Lung microvascular endothelial cell (primary cell): ENCODE results near the gene ADAMTS2. TPM values are rescaled to one million over a fixed set of nuclear protein-coding genes. Genes with fewer than 3 reads are reported as not detected.

Experiments used
- DNase-seq, 2 donors: peaks; one replicate each; pipeline versions ENCODE4 v3.0.0 to v3.0.0-alpha.2; 2010; ENCODE audit warnings: low read depth in 2 of 2
- total RNA-seq: library from RNA; depleted of rRNA; stranded (reverse); fragments of >200 nt; gene quantifications from 2 replicates; pipeline ENCODE4 v1.2.1, GENCODE V29; 2014

The ADAMTS2 gene
- total RNA-seq, 1 donor from 2014 or later = 0.40 TPM

DNA sequence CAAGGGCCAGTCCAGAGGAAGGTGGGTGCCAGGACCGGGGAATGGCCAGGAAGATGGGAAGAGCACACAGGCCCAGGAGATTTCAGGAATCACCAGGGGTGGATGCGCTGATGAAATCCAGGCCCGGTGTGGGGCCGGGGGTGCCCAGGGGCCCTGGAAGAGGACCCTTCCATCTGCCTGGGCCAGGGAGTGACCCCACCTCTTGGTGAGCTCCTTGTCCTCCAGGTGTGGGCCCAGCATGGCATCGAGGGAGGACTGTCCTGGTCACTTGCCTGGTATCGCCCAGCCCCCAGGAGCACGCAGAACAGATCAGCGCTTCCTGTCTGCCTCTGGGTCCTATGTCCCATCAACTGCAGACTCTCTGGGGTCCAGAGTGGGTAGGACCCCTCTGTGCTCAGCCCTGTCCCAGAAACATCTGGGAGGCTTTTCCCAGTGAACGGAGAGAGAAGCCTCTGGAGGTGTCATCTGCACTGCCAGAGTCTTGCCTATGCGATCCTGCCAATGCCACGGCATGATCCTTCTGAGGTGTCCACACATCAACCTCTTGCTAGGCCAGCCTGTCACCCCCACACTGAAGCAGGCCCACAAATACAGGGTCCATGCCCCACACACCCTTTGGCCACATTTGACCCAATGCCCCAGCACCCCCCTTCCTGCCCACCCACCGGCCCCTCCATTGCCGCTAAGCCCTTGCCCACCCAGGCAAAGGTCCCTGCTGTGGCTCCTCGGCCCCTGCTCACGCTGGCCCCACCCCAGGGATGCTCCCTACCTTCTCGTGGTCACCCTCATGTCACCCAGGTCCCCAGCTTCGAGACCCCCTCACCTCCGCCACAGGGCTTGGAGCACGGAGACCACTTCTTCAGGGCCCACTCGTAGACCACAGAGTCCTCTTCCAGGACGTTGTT, 217.9 kb downstream of the ADAMTS2 start:
- no peak for DNase-seq

GRCh38 chr5:179126506-179126991, 218.7 kb downstream of the ADAMTS2 start:
- no peak for DNase-seq

DNA sequence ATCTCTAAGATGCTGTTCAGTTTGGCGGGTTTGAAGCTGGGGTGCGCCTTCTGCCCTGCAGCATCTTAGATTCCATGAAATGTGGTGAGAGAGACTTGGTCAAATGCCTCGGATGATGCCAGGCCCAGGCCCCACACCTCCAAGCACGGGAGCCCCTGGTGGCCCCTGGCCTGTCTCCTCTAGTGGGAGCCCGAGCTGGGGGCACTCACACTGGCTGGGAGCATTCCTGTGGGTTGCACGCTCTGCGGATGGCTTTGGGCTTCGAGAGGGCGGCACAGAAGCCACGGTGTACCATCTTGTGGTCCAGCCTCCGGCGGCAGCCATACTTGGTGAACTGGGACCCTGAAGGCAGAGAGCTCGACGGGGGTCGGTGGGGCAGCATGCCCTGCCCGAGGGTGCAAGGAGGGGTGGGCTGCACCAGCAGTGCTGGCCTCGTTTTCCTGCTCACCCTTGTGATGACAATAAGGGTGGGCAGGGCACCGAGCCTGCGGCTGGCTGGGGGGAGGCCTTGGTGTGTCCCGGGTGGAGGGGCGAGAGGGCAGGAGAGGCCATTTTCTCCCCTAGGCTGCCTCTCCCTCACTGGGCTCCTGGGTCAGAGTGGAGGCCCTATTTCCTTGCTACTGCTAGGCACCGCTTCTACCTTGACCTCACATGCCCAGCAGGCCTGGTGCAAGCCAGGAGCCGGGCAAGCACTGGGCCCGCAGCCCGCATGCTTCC, 219.3 kb downstream of the ADAMTS2 start:
- DNase-seq = no peak

DNA sequence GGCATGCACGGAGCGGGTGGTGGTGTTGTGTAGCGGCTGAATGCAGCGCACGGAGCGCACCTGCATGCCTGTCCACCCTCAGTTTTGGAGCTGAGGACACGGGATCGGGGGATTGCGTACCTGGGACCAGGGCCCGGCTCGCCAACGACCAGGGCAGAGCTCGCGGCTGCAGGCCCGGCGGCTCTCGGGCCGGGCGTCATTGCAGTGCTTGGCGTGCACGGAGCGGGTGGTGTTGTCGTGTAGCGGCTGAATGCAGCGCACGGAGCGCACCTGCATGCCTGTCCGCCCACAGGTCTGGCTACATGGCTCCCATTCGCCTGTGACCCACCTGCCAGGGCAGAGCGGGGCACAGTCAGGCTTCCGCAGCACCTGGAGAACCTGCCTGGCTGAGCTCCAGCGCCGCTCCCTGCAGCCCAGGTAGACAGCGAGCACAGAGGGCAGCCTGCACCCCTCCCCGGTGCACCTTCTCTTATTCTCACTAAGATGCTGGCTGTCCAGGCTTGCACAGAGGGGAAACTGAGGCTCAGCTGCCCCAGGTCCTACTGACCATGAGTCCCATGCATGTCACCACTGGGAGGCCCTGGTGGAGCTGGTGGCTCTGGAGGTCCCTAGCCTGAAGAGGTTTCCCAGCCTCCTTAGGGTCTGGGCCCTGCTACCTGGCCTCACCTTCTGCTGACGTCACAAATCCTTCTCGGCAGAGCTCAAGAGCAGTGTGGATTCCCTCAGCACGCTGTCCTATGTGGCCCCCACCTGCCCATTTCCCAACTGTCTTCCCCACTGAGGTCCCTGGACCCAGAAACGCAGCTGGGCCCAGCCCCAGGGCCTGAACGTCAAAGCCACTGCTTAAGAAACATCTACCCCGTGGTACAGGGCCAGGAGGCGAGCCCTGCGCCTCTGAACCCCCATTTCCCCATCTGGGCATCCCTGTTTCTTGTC, 220.1 kb downstream of the ADAMTS2 start:
- no peak for DNase-seq

- DNase-seq = no peak
These were observed 220.9 kb downstream of the ADAMTS2 start for GRCh38 chr5:179124273-179124852.

GRCh38 chr5:179123491-179124272, 221.6 kb downstream of the ADAMTS2 start:
- no peak for DNase-seq

- no peak for DNase-seq
These were observed 222.2 kb downstream of the ADAMTS2 start for GRCh38 chr5:179123109-179123426.

DNA sequence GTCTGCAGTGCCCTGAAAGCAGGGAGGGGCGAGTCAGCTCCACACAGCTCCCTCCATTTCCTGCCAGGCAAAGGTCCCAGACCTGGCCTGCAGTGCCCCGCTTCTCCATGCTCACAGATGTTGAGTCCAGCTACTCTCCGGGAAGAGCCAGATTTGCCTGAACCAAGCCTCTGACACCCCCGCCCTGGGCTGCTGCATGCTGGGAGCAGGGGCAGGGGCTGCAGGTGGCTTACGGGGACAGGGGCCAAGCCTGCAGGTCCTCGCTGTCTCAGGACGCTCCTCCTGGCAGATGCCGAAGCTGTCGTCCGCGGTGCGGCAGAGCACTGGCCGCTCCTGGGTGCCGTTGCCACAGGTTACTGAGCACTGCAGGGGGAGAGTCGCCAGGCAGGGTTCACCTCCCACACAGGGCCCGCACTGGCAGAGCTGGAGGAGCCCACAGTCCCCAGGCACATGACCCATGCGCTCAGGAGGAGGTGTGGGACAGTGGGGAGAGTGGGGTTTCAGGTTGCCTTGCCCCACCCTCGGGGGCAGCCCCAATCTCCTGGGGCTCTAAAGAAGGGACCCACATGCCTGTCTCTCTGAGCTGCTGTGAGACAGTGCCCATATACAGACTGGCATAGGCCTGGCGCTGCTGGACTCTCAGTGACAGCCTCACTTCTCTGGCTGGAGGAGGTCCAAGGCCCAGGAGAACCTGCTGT, 222.7 kb downstream of the ADAMTS2 start:
- DNase-seq = no peak

- DNase-seq = no peak
These were observed 223.6 kb downstream of the ADAMTS2 start for GRCh38 chr5:179121667-179122111.

DNA sequence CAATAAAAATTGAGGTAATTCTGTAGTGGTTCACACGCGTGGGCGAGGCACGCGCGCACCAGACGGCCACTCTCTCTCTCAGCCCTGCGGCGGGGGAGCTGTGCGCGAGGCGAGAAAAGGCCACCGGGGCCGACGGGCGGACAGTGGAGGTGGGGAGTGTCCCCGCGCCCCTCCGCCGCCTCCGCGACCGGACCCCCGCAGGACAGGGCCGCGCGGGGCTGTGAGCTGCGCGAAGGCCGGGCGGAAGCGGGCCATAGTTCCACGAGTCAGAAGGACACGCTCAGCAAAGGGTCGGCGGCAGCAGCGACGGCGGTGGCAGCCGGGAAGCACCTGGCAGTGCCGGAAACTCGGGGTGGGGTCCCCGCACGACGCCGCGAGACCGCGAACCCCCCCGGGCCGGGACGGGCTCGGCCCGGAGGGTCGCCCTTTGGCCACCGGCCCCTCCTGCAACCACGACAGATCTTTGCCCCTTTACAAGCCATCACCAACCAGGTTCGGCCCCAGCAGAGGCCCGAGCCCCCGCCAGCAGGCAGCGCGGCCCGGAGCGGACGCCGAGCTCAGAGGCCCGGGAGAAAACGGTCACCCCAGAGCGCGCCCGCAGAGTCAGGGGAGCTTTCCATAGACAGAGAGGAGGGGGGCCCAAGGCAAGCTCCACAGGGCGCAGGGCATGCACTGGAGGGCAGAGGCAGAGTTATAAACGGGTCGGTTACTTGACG, 224.2 kb downstream of the ADAMTS2 start:
- no peak for DNase-seq

- DNase-seq = no peak
These were observed 224.8 kb downstream of the ADAMTS2 start for GRCh38 chr5:179120421-179120861.

- no peak for DNase-seq
These were observed 225.7 kb downstream of the ADAMTS2 start for GRCh38 chr5:179119415-179120170.

DNA sequence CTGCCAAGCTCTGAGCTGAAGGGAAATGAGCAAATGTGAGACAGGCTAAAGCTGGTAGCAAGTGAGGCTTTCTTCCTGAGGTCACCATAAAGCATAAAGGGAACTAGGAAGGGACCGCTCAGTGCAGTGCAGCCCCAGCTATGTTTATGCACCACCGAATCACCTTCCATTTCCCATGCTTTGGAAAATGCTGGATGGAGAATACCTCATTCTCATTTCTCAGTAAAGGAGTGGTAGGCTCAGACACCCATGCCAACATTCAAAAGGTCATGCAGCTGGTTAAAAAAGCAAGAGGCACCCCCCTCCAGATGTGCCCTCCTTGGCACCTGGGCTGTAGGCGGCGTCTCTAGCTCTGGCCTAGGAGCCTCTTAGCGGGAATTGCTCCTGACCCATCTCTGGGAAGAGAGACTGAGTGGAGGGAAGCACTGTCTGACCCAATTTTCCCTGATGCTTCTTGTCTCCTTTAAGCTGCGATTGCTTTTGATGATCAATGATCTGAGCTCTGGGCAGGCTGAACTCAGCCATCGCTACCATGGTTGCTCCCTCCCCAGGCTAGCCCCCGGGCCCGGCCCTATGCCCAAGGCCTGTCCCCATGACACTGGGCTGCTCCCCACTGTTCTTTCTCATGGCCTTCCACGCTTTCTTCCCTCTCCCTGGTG, 226.4 kb downstream of the ADAMTS2 start:
- DNase-seq = no peak

GRCh38 chr5:179118338-179118737, 226.9 kb downstream of the ADAMTS2 start:
- DNase-seq = no peak

DNA sequence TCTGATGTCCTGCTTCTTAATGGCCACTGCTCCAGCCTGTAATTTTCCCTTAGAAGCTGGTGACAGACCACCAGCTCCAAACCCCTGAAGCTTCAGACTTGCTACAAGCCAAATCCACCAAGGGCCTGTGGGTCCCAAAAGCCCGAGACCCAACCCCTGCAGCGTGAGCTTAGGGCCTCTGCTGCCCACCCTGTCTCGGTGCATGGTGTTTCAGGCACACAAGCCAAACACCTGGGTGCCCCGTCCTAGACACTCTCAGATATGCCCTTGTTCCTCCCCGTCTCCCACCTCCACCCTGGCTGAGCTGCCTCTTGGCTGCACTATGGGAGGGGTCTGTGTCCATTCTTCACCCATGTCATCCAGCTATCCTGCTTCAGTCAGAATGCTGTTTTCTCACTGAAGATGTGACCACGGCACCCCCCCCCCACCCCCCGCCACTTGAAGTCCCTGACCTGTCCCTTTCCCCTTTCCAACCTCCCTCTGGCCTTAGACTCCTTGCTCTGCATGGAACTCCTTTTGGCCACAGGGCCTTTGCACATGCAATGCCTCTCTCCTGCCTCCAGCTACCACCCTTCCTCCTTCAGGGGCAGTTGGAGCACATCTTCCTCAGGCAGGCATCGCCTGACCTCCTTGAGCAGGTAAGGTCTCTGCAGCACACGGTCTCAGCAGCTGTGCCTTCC, 229.3 kb downstream of the ADAMTS2 start:
- no peak for DNase-seq

DNA sequence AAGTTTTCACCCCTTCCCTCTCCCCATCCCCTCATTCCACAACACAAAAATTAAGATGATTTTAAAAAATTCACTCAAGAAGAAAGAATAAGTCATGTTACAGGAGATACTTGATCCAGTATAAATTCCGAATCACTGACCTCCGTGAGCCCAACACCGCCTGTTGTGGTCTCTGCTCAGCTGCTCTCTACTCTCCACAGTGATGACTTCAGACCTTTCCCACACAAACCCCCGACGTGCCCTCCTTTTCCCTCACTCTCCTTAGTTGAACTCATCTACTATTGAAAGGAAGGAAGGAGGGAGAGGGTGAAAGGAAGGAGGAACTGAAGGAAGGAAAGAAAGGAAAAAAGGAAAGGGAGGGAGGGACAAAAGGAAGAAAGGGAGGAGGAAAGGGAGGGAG, 230.0 kb downstream of the ADAMTS2 start:
- DNase-seq = no peak

GRCh38 chr5:179114756-179115155, 230.5 kb downstream of the ADAMTS2 start:
- no peak for DNase-seq
